ENCODE results near the gene NXPE3.
"Not testable (repeated sequence)": the region's sequence is repeated elsewhere in the genome, so short reads cannot be mapped to it uniquely, and the experiment has no call there.

Gene NXPE3

DNA sequence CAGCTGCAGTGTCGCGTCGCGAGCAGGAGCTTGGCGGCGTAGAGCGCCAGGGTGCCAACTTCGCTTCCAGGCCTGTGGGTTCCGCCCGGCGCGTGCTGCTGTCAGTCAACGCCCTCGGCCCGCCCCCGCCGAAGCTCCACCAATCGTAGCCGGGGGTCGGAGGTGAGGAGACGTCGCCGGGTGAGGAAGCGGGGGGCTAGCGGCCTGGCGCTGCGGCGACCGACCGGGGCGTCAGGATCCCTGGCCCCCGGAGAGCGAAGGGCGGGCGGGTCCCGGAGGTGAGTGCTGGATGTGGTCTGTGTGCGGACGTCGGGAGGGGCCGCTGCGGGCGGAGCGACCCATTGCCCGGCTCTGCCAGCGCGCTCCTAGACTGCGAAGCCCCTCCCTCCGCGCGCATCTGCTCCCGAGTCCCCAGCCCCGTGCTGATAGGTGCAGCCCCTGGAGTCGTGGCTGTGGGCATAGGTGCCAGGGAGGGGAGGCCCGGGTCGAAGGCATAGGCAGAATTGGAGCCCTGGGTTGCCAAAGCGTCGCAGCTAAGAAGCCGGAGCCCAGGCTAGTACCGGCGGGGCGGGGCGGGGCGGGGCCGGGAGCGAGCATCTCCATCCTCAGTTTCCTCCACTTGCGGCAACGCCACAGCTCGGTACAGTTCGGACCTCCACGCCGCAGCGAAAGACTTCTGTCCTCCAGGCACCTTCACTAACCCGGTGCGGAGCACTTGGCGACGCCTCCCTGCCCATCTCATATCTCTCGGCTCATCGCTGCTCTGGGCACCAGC lies at the start of gene NXPE3:
TSS of gene NXPE3 (plus strand) at position 165 of the 775 bp plus-strand sequence. CDS start 6,386 bp downstream, outside the sequence.
- peak; percentile 92 for DNase-seq

DNA sequence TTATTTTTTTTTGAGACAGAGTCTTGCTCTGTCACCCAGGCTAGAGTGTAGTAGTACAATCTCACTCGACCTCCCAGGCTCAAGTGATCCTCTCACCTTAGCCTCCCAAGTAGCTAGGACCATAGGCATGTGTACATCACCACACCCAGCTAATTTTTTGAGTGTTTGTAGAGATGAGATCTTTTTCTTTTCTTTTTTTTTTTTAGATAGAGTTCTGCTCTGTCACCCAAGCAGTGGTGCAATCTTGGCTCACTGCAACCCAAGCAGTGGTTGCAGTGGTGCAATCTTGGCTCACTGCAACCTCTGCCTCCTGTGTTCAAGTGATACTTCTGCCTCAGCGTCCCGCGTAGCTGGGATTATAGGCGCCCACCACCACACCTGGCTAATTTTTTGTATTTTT lies 49.4 kb upstream of the NXPE3 start:
- no peak for DNase-seq

DNA sequence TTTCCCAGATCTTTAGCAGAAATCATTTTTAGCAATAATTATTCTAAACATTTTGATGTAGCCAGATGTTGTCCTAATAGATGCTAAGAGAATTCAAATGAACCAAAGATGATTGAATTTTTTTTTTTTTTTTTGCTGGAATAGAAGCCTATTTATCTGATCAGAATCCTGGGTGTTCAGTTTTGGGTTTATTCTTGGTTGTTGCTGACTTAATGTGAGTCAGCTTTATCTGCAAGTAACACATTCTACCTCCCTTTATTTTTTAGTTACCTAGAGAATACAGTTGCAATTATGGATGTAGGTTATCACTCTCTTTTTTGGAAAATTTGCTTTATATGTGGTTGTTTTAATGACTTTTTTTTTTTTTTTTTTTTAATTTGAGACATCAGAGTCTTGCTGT lies 48.2 kb upstream of the NXPE3 start:
- no peak for DNase-seq

DNA sequence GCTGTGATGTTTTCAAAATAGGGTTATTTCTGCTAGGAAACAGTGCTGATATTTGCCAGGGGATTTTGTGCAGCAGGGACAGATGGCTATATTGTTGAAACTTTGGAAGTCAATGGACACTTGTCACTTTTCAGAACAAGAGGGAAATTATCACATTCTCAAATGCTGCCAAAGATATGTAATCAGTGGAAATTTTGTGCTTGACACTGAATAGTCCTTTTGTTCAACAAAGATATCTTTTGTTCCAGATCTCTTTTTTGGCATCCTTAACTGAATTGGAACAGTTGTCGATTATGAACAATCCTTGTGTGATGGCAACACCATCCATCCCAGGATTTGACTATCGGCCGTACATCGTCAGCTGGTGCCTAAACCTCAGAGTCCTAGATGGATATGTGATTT lies 46.8 kb upstream of the NXPE3 start:
- no peak for DNase-seq

DNA sequence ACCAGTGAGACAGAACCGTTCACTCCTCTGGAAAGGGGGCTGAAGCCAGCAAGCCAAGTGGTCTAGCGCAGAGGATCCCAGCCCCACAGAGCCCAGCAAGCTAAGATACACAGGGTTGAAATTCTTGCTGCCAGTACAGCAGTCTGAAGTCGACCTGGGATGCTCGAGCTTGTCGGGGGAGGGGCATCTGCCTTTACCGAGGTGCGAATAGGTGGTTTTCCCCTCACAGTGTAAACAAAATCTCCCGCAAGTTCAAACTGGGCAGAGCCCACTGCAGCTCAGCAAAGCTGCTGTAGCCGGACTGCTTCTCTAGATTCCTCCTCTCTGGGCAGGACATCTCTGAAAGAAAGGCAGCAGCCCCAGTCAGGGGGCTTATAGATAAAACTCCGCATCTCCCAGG lies 43.2 kb upstream of the NXPE3 start:
- DNase-seq: no peak

DNA sequence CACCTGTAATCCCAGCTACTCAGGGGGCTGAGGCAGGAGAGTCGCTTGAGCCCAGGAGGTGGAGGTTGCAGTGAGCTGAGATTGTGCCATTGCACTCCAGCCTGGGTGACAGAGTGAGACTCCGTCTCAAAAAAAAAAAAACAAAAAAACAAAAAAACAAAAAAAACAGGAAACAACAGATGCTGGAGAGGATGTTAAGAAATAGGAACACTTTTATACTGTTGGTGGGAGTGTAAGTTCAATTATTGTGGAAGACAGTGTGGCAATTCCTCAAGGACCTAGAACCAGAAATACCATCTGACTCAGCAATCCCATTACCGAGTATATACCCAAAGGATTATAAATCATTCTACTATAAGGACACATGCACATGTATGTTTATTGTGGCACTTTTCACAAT lies 37.1 kb upstream of the NXPE3 start:
- not testable (repeated sequence) for DNase-seq

DNA sequence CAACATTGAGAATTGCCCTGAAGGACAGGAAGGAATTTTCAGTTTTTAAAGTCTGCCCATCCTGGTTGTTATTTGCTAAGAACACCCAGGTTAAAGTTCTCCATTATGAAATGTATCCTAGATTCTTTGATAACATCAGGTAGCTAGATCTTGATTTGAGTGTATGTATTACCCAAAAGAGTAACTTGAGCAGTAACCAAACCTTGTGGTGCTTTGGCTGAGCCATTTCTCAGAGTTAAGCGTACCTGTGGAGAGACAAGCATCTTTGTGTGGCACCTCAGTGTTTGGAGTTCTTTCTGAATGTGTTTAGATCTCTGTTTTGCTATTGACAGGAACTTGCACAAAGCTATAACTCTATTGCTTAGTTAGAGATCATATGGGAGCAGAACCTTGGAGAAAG lies 34.2 kb upstream of the NXPE3 start:
- no peak for DNase-seq

DNA sequence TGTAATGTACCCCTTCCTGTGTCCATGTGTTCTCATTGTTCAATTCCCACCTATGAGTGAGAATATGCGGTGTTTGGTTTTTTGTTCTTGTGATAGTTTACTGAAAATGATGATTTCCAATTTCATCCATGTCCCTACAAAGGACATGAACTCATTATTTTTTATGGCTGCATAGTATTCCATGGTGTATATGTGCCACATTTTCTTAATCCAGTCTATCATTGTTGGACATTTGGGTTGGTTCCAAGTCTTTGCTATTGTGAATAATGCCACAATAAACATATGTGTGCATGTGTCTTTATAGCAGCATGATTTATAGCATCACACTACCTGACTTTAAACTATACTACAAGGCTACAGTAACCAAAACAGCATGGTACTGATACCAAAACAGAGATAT lies 33.1 kb upstream of the NXPE3 start:
- DNase-seq: not testable (repeated sequence)

DNA sequence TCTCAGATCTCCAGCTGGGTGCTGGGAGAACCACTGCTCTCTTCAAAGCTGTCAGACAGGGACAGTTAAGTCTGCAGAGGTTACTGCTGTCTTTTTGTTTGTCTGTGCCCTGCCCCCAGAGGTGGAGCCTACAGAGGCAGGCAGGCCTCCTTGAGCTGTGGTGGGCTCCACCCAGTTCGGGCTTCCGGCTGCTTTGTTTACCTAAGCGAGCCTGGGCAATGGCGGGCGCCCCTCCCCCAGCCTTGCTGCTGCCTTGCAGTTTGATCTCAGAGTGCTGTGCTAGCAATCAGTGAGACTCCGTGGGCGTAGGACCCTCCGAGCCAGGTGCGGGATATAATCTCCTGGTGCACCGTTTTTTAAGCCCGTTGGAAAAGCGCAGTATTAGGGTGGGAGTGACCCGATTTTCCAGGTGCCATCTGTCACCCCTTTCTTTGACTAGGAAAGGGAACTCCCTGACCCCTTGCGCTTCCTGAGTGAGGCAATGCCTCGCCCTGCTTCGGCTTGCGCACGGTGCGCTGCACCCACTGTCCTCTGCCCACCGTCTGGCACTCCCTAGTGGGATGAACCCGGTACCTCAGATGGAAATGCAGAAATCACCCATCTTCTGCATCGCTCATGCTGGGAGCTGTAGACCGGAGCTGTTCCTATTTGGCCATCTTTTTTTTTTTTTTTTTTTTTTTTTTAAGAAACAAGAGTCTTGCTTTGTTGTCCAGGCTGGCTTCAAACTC lies 25.5 kb upstream of the NXPE3 start:
- peak; percentile 44 for DNase-seq

DNA sequence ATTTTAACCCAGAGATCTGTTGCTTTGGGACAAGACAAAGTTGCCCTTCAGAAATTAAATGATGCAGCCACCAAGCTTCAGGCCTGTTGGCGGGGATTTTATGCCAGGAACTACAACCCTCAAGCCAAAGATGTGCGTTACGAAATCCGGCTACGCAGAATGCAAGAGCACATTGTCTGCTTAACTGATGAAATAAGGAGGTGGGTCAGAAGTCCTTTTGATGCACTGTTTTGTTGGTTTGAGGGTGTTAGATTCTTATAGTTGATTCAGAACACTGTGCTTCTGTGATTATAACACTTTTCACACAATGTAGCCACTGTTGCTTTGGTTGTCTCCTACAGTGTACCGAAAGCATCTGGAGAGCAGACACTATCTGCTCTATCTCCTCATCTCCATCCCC lies 20.8 kb upstream of the NXPE3 start:
- DNase-seq: no peak

DNA sequence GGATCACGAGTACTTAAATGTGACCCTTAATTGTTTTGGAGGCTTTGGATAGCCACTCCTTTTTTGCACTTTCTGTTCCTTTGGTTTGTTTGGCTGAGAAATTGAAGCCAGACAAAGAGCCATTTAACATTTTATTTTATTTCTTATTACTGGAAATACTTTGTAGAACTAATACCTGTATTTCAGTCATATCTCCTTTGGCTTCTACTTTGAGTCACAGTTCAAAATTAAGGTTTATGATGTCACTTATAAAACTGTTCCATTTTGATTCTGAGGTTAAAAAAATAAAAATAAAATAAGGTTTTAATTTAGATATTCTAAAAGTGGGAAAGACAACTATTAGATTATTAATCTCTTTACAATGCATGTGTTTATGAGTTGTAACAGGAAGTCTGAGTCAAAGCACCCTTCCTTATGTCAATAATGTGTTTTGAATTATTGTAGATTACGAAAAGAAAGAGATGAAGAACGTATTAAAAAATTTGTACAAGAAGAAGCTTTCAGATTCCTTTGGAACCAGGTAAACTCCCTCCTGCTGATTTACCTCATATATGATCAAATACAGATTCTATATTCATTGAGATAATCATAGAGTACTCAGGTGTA lies 16.9 kb upstream of the NXPE3 start:
- DNase-seq: no peak

DNA sequence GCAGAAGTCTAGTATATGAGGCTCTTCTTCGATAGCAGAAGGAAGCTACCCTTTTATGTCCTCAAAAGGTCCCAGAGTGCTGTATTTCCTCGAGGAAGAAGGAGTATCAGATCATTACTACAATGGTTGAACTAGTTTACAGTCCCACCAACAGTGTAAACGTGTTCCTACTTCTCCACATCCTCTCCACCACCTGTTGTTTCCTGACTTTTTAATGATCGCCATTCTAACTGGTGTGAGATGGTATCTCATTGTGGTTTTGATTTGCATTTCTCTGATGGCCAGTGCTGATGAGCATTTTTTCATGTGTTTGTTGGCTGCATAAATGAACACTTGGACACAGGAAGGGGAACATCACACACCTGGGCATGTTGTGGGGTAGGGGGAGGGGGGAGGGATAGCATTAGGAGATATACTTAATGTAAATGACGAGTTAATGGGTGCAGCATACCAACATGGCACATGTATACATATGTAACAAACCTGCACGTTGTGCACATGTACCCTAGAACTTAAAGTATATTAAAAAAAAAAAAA lies 1.2 kb upstream of the NXPE3 start:
- DNase-seq: not testable (repeated sequence)

DNA sequence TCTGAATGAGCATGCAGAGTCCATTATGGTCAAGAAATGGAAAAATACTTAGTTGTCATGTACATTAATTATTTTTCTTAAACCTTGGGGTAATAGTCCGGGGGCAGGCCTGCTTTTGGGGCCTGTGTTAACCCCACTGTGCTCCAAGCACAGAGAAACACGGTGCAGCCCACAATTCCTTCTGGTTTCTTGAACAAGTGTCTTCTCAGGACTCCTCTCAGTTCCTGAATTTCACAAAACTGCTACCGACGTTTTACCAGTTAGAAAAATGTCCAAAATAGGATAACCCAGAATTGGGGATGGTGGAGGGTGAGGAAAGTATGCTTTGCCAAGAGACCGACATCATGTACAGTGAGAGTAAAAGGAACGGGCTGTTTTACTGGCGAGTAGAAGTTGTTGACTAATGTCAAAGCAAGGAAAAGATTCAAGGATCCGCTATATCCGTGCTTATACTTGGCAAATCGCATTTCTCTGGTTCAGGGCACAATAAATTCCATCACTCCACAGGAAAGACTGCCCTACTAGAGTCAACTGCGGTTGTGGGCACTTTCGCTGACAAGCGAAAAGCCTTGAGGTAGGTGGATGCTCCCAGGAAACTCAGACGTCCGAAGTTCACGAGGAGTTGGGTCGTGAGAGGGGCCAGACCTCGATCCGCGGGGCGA lies 495 bp upstream of the NXPE3 start:
- DNase-seq: no peak

DNA sequence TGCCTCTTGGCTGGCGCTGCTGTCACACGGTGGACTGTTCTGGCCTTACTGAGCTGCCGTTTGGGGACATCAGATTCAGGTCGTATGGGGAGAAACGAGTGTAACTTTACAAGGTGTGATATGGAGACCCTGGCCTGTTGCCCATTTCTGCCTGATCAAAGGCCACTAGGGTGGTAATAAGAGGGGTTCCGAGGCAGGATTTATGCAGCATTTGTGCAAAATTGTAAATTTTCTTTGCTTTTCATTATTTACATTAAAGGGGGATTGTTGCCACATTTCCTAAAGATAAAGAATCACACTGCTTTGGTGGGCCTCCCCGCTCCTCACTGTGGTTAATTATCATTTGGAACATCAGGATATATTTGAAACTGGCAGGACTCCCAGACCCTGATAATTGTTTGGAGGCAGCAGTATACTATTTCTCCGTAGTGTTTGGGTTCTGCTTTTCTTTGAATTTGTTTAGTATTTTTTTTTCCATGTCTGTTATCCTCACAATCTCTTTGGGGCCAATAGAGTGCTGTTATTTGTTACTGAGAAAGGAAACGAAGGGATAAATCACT lies 891 bp downstream of the NXPE3 start:
- no peak for DNase-seq

DNA sequence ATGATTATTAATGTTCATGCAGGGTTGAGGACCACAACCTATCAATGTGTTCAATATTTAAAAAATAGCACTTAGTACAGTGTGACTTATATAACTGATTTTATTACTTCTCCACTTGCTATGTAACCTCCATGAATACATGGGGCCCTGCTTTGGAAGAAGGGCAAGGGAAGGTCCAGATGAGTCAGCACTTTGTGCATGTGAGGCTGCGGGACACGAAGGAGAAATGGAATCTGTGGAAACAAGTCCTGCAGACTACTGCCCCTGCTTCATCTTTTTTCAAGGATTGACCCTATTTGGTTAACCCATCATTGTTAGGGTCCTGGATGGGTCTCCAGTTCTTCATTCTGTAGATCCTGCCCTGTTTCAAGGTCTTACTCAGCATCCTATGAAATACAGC lies 1.6 kb downstream of the NXPE3 start:
- no peak for DNase-seq

DNA sequence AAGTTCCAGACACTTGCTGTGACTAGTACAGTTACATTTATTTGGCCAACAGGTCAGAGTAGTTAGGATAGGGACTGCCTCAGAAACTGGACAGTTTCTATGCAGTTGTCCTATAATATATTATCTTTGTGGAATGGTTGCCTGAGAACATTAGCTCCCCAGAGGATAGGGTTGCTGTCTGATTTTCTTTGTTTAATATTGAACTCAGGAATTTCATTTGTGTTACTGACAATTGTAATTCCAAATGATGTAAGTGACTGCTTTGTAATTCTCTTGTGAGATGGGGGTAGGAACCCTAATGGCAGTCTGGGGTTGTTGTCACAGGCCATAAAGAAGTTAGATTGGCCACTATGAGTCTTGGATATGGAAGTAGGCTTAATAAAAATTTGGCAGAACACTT lies 2.2 kb downstream of the NXPE3 start:
- no peak for DNase-seq

DNA sequence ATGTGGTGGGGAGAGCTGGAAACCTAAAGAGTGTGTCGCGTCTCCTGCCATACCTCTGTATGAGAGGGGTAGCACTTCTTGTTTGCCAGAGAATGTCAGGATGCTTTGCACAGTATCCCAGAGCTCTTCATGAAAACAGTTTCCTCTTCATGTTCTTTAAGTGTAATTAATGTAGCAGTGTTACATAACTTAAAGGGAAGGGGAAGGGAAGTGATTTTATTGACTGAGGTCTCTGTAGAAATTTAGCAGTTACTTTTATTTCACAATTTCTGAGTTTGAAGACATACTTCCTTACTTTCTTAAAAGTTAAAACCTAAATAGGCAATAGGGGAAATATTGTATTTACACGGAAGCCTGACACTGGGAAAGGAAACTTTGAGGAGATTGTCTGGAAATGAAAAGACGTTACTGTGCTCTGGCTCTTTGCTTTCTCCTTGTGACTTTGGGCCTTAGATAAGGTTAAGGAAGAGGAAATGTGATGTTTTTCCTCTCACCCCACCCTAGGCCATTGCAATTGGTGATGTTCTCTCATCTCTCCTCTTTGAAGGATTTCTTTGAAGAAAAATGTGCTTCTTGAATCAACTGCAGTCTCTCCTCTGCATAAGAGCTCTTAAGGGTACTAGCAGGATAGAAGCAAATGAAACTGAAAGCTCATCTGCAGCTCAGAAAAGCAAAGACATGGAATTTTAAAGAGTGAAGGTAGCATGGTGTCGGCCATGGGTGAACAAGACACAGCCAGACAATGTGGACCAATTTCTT lies 6.0 kb downstream of the NXPE3 start:
- no peak for DNase-seq

DNA sequence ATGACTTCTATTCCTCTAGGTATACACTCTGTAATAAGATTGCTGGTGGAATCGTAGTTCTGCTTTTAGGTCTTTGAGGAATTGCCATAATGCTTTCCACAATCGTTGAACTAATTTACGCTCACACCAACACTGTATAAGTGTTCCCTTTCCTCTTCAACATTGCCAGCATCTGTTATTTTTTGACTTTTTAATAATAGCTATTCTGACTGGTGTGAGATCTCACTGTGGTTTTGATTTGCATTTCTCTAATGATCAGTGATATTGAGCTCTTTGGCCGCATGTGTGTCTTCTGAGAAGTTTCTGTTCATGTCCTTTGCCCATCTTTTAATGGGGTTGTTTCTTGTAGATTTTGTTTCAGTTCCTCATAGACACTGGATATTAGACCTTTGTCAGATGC lies 12.8 kb downstream of the NXPE3 start:
- no peak for DNase-seq

DNA sequence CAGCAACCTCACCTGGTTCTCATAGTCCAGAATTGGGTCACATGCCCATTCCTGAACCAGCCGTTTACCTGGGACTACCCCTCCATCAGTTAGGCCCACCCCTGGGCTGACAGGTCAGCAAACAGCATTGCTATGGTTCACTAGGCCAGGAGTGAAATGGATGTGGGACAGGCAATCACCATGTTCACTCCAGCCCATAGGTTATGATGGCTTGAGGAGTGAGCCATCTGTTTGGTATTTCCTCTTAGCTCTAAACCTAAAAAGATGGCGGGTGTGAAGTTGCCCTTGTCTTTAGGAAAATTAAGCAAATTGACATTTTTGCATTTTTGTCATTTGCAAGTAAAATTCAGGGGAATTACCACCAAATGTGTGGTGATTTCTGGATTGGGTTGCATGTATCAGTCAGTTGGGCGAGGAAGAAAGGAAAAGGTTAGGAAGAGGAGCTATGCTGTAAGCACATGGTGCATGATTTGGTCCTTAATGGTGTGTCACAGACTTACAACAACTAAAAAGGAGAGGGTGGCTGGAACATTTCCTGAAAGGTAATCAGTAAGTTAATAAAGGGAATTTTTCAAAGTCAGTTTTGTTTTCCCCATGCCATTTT lies 17.2 kb downstream of the NXPE3 start:
- DNase-seq: no peak

DNA sequence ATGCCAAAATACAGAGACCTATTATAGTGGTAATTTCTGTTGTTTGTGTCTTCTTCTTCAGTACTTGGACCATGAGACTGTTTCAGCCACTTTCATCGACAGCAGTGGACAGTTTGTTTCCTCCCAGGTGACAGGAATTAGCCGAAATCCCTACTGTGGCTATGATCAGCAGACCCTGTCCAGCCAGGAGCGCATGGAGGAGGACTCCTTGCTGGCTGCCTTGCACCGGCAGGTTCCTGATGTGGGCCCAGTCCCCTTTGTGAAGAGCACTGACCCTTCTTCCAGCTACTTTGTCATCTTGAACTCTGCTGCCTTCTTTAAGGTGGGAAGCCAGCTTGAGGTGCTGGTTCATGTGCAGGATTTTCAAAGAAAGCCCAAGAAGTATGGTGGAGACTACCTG lies 22.2 kb downstream of the NXPE3 start:
- DNase-seq: no peak

DNA sequence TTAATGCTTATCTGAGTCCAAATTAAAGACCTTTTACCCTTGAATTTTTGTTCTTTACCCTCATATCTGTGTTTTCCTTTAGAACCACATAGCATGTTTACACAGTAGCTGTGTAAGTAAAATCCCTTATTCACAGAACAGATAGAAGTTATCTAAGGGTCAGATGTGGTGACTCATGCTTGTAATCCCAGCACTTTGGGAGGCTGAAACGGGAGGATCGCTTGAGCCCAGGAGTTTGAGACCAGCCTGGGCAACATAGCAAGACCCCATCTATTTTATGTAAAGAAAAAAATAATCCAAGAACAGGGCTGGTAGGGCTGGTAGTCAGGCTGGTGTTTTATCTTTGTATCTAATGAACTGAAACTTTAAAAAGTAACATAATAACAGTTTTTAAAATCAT lies 23.2 kb downstream of the NXPE3 start:
- DNase-seq: no peak

Data from CD4-positive, alpha-beta T cell treated with Interleukin-4 for 4 hours (primary cell).